ENCODE results near the gene COX18. TPM values are rescaled to one million over a fixed set of nuclear protein-coding genes. Genes with fewer than 3 reads are reported as not detected.

The COX18 gene
- total RNA-seq, 1 experiment from 2014 or later = 26.9 TPM

DNA sequence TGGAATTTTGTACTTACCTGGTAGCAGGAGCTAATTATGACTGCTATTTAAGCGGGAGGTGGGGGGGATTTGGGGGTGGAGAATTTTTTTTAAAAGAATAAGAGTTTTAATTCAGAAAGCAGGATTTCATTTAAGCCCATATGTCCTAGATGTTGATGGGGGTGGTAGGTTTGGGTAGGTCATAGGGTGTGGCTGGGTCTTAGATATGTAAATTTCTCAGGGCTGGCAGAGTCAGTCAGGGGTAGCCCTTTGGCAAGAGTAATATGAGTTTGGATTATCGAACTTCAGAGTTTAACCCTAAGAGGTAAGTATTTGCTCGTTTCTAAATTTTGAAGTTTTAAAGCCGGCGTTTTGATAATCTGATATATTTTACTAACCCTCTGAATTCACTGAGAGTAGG, 35.2 kb upstream of the COX18 start:
- H3K9me3 Mint-ChIP-seq = no peaks in the 10 kb centered on the region
- ChIA-PET POLR2A (no interaction called here), CTCF (interaction anchor here (0.8 to 0.9 kb wide), 2 partner anchors 15 to 66 kb away, joined by 4 read pairs; no protein-coding TSS in a partner anchor)
- H3K4me1 Mint-ChIP-seq = peaks cover 19% of the 10 kb centered on the region
- H3K27me3 Mint-ChIP-seq (ENCODE audit: low read depth) = no peaks in the 10 kb centered on the region
- TF ChIP-seq CBFB (CRISPR knock-in tag; IDR thresholded peaks at IDR 0.05; ENCODE audit: low read depth) (no peak), NFE2L1 (CRISPR knock-in tag; IDR thresholded peaks at IDR 0.05) (no peak), TP53 (CRISPR knock-in tag; IDR thresholded peaks at IDR 0.05) (no peak), TEAD1 (CRISPR knock-in tag; IDR thresholded peaks at IDR 0.05) (no peak), ZNF263 (CRISPR knock-in tag; IDR thresholded peaks at IDR 0.05; ENCODE audit: low read depth) (no peak), ZNF138 (CRISPR knock-in tag; conservative IDR thresholded peaks at IDR 0.05) (no peak), NR3C1 (CRISPR knock-in tag; conservative IDR thresholded peaks at IDR 0.05; ENCODE audit: low read depth) (no peak), ZNF671 (CRISPR knock-in tag; IDR thresholded peaks at IDR 0.05) (no peak), TEAD4 (CRISPR knock-in tag; IDR thresholded peaks at IDR 0.05) (no peak), IRF2 (CRISPR knock-in tag; IDR thresholded peaks at IDR 0.05; ENCODE audit: borderline replicate concordance, low read depth) (no peak), GABPB1 (CRISPR knock-in tag; IDR thresholded peaks at IDR 0.05) (no peak)
- TF ChIP-seq, protein P1, sequence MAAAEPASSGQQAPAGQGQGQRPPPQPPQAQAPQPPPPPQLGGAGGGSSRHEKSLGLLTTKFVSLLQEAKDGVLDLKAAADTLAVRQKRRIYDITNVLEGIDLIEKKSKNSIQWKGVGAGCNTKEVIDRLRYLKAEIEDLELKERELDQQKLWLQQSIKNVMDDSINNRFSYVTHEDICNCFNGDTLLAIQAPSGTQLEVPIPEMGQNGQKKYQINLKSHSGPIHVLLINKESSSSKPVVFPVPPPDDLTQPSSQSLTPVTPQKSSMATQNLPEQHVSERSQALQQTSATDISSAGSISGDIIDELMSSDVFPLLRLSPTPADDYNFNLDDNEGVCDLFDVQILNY (CRISPR knock-in tag; IDR thresholded peaks at IDR 0.05) = no peak
- TF ChIP-seq, protein P2, sequence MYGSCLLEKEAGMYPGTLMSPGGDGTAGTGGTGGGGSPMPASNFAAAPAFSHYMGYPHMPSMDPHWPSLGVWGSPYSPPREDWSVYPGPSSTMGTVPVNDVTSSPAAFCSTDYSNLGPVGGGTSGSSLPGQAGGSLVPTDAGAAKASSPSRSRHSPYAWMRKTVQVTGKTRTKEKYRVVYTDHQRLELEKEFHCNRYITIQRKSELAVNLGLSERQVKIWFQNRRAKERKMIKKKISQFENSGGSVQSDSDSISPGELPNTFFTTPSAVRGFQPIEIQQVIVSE (CRISPR knock-in tag; IDR thresholded peaks at IDR 0.05; ENCODE audit: borderline replicate concordance) = no peak
- TF ChIP-seq, protein P3, sequence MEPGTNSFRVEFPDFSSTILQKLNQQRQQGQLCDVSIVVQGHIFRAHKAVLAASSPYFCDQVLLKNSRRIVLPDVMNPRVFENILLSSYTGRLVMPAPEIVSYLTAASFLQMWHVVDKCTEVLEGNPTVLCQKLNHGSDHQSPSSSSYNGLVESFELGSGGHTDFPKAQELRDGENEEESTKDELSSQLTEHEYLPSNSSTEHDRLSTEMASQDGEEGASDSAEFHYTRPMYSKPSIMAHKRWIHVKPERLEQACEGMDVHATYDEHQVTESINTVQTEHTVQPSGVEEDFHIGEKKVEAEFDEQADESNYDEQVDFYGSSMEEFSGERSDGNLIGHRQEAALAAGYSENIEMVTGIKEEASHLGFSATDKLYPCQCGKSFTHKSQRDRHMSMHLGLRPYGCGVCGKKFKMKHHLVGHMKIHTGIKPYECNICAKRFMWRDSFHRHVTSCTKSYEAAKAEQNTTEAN (CRISPR knock-in tag; IDR thresholded peaks at IDR 0.05) = no peak
- peaks cover 20% of the 10 kb centered on the region for H3K36me3 Mint-ChIP-seq
- H3K4me3 Mint-ChIP-seq = no peak overlapping the region
- DNase-seq (ENCODE audit: low spot score) (no peak), ATAC-seq (peak; percentile 70)
- H3K27ac Mint-ChIP-seq = no peak overlapping the region; the same call in 1 of the 2 replicates

DNA sequence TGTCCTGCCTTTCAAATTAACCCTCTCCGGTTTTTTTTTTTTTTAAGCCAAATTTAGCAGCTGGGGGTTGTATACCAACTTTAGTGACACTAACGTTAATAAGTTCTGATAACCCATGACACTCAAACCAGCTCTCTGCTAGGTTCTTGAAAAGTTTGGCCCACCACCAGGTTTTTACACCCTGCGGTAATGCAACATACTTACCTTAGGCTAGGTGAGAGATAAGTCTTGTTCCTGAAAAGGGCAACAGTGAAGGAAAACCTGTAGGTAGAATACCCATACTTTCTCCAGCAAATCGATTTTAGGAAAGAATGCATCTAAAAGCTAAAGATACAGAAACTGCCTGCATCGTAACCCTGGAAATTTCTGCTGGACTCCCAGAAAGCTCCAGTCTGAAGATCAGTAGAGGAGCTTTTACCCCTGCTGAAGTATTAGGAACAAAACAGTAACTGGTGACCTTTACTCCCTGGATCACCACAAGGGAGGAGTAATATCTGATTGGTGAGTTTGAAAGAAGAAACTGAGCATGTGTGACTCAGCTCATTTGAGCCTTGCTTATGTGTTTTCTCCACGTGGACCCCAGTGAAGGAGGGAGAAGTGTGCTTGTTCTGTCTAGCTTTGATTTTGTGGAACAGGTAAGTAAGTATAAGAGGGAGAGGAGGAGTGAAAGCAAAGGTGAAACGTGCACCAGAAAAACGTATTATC, 34.4 kb upstream of the COX18 start:
- DNase-seq (ENCODE audit: low spot score) = no peak
- Mint-ChIP-seq H3K4me1 (peaks cover 19% of the 10 kb centered on the region), H3K4me3 (no peak overlapping the region), H3K9me3 (no peaks in the 10 kb centered on the region), H3K27ac (peak overlapping the region; percentile 85), H3K27me3 (ENCODE audit: low read depth) (no peaks in the 10 kb centered on the region), H3K36me3 (peaks cover 25% of the 10 kb centered on the region)
- ATAC-seq = peak; percentile 41
- ChIA-PET POLR2A (no interaction called here), CTCF (interaction anchor here (0.8 to 0.9 kb wide), 2 partner anchors 14 to 65 kb away, joined by 4 read pairs; no protein-coding TSS in a partner anchor)
- TF ChIP-seq, protein P4, sequence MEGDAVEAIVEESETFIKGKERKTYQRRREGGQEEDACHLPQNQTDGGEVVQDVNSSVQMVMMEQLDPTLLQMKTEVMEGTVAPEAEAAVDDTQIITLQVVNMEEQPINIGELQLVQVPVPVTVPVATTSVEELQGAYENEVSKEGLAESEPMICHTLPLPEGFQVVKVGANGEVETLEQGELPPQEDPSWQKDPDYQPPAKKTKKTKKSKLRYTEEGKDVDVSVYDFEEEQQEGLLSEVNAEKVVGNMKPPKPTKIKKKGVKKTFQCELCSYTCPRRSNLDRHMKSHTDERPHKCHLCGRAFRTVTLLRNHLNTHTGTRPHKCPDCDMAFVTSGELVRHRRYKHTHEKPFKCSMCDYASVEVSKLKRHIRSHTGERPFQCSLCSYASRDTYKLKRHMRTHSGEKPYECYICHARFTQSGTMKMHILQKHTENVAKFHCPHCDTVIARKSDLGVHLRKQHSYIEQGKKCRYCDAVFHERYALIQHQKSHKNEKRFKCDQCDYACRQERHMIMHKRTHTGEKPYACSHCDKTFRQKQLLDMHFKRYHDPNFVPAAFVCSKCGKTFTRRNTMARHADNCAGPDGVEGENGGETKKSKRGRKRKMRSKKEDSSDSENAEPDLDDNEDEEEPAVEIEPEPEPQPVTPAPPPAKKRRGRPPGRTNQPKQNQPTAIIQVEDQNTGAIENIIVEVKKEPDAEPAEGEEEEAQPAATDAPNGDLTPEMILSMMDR (IDR thresholded peaks at IDR 0.05) = no peak
- TF ChIP-seq TEAD4 (CRISPR knock-in tag; IDR thresholded peaks at IDR 0.05) = no peak
- no peak for TF ChIP-seq ETV6 (CRISPR knock-in tag; IDR thresholded peaks at IDR 0.05)
- no peak for TF ChIP-seq PRRX2 (CRISPR knock-in tag; IDR thresholded peaks at IDR 0.05)
- TF ChIP-seq NFYB (CRISPR knock-in tag; conservative IDR thresholded peaks at IDR 0.05; ENCODE audit: low read depth) = no peak

DNA sequence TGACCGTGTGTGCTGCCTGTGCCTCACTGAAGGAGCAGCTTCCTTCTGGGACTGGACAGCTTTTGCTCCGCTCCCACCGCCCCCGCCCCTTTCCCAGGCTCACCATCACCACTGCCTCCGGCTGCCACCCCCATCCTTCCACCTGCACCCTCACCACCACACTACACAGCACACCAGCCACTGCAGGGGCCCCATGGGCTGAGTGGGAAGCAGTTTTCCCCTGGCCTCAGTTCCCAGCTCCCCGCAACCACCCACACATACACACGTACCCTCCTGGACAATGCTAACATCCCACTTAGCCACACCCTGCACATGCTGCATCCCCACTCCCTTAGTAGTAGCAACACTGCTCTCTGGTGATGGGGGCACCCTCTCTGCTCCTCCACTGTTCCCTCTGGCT, 29.6 kb upstream of the COX18 start:
- H3K27ac Mint-ChIP-seq = no peak overlapping the region
- peaks cover 2% of the 10 kb centered on the region for H3K4me1 Mint-ChIP-seq
- no peak for DNase-seq (ENCODE audit: low spot score)
- peak; percentile 32 for ATAC-seq
- no peaks in the 10 kb centered on the region for H3K27me3 Mint-ChIP-seq (ENCODE audit: low read depth)
- peaks cover 41% of the 10 kb centered on the region for H3K36me3 Mint-ChIP-seq
- no peak overlapping the region for H3K4me3 Mint-ChIP-seq
- ChIA-PET CTCF (no interaction called here), POLR2A (no interaction called here)
- H3K9me3 Mint-ChIP-seq = no peaks in the 10 kb centered on the region
- TF ChIP-seq, protein P5, sequence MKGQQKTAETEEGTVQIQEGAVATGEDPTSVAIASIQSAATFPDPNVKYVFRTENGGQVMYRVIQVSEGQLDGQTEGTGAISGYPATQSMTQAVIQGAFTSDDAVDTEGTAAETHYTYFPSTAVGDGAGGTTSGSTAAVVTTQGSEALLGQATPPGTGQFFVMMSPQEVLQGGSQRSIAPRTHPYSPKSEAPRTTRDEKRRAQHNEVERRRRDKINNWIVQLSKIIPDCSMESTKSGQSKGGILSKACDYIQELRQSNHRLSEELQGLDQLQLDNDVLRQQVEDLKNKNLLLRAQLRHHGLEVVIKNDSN (CRISPR knock-in tag; IDR thresholded peaks at IDR 0.05) = no peak
- TF ChIP-seq, protein P2 (CRISPR knock-in tag; IDR thresholded peaks at IDR 0.05; ENCODE audit: borderline replicate concordance) = no peak
- TF ChIP-seq ATF1 (CRISPR knock-in tag; IDR thresholded peaks at IDR 0.05) = no peak
- TF ChIP-seq ZNF232 (CRISPR knock-in tag; IDR thresholded peaks at IDR 0.05) = no peak
- TF ChIP-seq TCF7 (CRISPR knock-in tag; IDR thresholded peaks at IDR 0.05; ENCODE audit: low read depth) = no peak
- no peak for TF ChIP-seq MYBL2 (CRISPR knock-in tag; IDR thresholded peaks at IDR 0.05)
- TF ChIP-seq, protein P6, sequence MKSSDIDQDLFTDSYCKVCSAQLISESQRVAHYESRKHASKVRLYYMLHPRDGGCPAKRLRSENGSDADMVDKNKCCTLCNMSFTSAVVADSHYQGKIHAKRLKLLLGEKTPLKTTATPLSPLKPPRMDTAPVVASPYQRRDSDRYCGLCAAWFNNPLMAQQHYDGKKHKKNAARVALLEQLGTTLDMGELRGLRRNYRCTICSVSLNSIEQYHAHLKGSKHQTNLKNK (CRISPR knock-in tag; IDR thresholded peaks at IDR 0.05) = no peak
- TF ChIP-seq CBFB (CRISPR knock-in tag; IDR thresholded peaks at IDR 0.05; ENCODE audit: low read depth) = no peak
- no peak for TF ChIP-seq SOX15 (CRISPR knock-in tag; IDR thresholded peaks at IDR 0.05)
- no peak for TF ChIP-seq JAZF1 (CRISPR knock-in tag; IDR thresholded peaks at IDR 0.05)
- TF ChIP-seq RELA (CRISPR knock-in tag; IDR thresholded peaks at IDR 0.05; ENCODE audit: borderline replicate concordance) = no peak
- TF ChIP-seq NFATC4 (CRISPR knock-in tag; IDR thresholded peaks at IDR 0.05) = no peak

All from WTC11 (cell line).